ENCODE data around the gene TRIM8. TPM values are rescaled to one million over a fixed set of nuclear protein-coding genes. Genes with fewer than 3 reads are reported as not detected.

Gene TRIM8
- total RNA-seq, 1 experiment from 2014 or later = 37.0 TPM

GRCh38 chr10:102674566-102674965 is 30.3 kb downstream of the TRIM8 start:
- peaks cover 19% of the 10 kb centered on the region for H3K4me1 ChIP-seq (ENCODE audit: insufficient read depth, low read length)
- H3K79me1 ChIP-seq (ENCODE audit: insufficient read depth, low read depth, low read length, poor library complexity, severe bottlenecking) = no peaks in the 10 kb centered on the region
- H2BK12ac ChIP-seq (ENCODE audit: insufficient read length, low read depth, low read length) = no peak overlapping the region
- peak overlapping the region; percentile 6 to 80 (median 16); a peak in 1 of 7 replicates for H3K27ac Mint-ChIP-seq
- H3K4me1 Mint-ChIP-seq = peaks cover 82 to 83% of the 10 kb centered on the region in 2 experiments
- H4K20me1 ChIP-seq (ENCODE audit: control insufficient read depth, insufficient read depth, insufficient read length) = no peaks in the 10 kb centered on the region
- no peak overlapping the region for H3K9ac ChIP-seq (ENCODE audit: extremely low read depth, insufficient read length, low read length)
- H3K4ac ChIP-seq (ENCODE audit: low read depth, low read length) = no peak overlapping the region
- H3K4me2 ChIP-seq (ENCODE audit: insufficient read depth, insufficient read length, low read length) = no peak overlapping the region
- no peak overlapping the region for H2BK120ac ChIP-seq (ENCODE audit: low read depth, low read length, poor library complexity, severe bottlenecking)
- H3K36me3 Mint-ChIP-seq (ENCODE audit: insufficient read depth in 1 of 3, low read depth in 3 of 3) = no peaks in the 10 kb centered on the region
- H3K27ac ChIP-seq (ENCODE audit: insufficient read length, low read depth, low read length) = no peak overlapping the region
- no peak overlapping the region for H2BK20ac ChIP-seq (ENCODE audit: low read depth, low read length, poor library complexity, severe bottlenecking)
- DNase-seq = no peak
- H4K91ac ChIP-seq (ENCODE audit: insufficient read length, low read depth, low read length) = no peak overlapping the region
- peak overlapping the region in 1 of 2 experiments; percentile 62; a peak in 1 of 5 replicates for H3K4me3 Mint-ChIP-seq
- H3K23me2 ChIP-seq (ENCODE audit: insufficient read length, low read depth, low read length, poor library complexity, severe bottlenecking) = no peaks in the 10 kb centered on the region
- H2AK5ac ChIP-seq (ENCODE audit: insufficient read length, low read length) = no peak overlapping the region
- H3K18ac ChIP-seq (ENCODE audit: insufficient read length, low read depth, low read length) = no peak overlapping the region
- H3K27me3 Mint-ChIP-seq (ENCODE audit: low read depth) = no peaks in the 10 kb centered on the region
- no peaks in the 10 kb centered on the region for H3K9me3 Mint-ChIP-seq
- no peak overlapping the region for H4K5ac ChIP-seq (ENCODE audit: insufficient read length, low read depth, low read length)
- no peaks in the 10 kb centered on the region for H3K9me3 ChIP-seq (ENCODE audit: control insufficient read depth, low read depth, low read length)
- no peak overlapping the region for H3K56ac ChIP-seq (ENCODE audit: insufficient read length, low read depth, low read length)
- no peak overlapping the region for H2AFZ ChIP-seq (ENCODE audit: low read length)
- H2BK15ac ChIP-seq (ENCODE audit: low read depth, low read length) = no peak overlapping the region
- no peak overlapping the region for H2BK5ac ChIP-seq (ENCODE audit: insufficient read length, low read length)
- WGBS (ENCODE audit: extremely low coverage, insufficient read length, low lambda C conversion rate) = no CpG with 5 or more reads among the region's 2 CpGs
- no peaks in the 10 kb centered on the region for H3K27me3 ChIP-seq (ENCODE audit: insufficient read depth, low read length)
- H3K14ac ChIP-seq (ENCODE audit: insufficient read depth, low read length) = no peak overlapping the region
- no peak overlapping the region for H3K23ac ChIP-seq (ENCODE audit: insufficient read length, low read depth, low read length)
- H4K8ac ChIP-seq (replicated peaks; ENCODE audit: insufficient read length, low read depth, low read length) = no peak overlapping the region
- no peak for TF ChIP-seq CTCF (conservative IDR thresholded peaks at IDR 0.05)
- H3T11ph ChIP-seq (ENCODE audit: low read length) = no peak overlapping the region
- H3K79me2 ChIP-seq (ENCODE audit: insufficient read depth, low read length) = no peaks in the 10 kb centered on the region

Data from H9 (cell line).